ENCODE results near the gene NDOR1.

Gene NDOR1

GRCh38 chr9:137227853-137228505, 22.5 kb downstream of the NDOR1 start:
- Histone ChIP-seq H3K4me2 (ENCODE audit: low read length) (no peak overlapping the region), H3K79me2 (no peaks in the 10 kb centered on the region), H3K27me3 (ENCODE audit: control insufficient read depth, insufficient read depth, low read length) (no peaks in the 10 kb centered on the region), H3K4me3 (ENCODE audit: low read depth, low read length) (no peak overlapping the region), H3K9ac (no peak overlapping the region), H3K27ac (no peak overlapping the region), H3K36me3 (ENCODE audit: control insufficient read depth, insufficient read depth, low read length) (no peaks in the 10 kb centered on the region), H3K4me1 (peaks cover 5% of the 10 kb centered on the region), H2AFZ (no peak overlapping the region), H3K9me3 (ENCODE audit: control insufficient read depth, low read length) (no peaks in the 10 kb centered on the region)
- TF ChIP-seq CTCF (IDR thresholded peaks at IDR 0.05) = no peak

DNA sequence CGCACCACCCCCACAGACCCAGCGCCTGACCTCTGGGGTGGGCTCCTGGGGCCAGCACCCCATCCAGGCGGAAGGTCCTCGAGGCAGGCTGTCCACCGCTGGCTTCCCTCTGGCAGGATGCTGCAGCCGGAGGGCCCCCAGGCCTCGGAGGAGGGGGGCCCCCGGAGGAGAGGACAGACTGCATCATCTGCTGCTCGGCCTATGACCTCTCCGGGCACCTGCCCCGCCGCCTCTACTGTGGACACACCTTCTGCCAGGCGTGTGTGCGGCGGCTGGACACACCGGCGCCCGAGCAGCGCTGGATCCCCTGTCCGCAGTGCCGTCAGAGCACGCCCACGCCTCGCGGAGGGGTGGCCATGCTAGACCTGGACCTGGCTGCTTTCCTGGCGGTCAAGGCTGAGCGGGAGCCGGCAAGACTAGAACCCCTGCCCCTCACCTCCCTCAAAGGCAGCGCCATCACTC, 23.0 kb downstream of the NDOR1 start:
- Histone ChIP-seq H2AFZ (no peak overlapping the region), H3K27me3 (ENCODE audit: control insufficient read depth, insufficient read depth, low read length) (no peaks in the 10 kb centered on the region), H3K27ac (no peak overlapping the region), H3K4me3 (ENCODE audit: low read depth, low read length) (no peak overlapping the region), H3K36me3 (ENCODE audit: control insufficient read depth, insufficient read depth, low read length) (no peaks in the 10 kb centered on the region), H3K79me2 (no peaks in the 10 kb centered on the region), H3K9me3 (ENCODE audit: control insufficient read depth, low read length) (no peaks in the 10 kb centered on the region), H3K4me1 (peaks cover 5% of the 10 kb centered on the region), H3K4me2 (ENCODE audit: low read length) (no peak overlapping the region), H3K9ac (no peak overlapping the region)
- TF ChIP-seq CTCF (IDR thresholded peaks at IDR 0.05) = no peak

GRCh38 chr9:137228968-137229896, 23.7 kb downstream of the NDOR1 start:
- H3K27ac ChIP-seq = no peak overlapping the region
- no peak overlapping the region for H3K4me3 ChIP-seq (ENCODE audit: low read depth, low read length)
- peaks cover 5% of the 10 kb centered on the region for H3K4me1 ChIP-seq
- H3K36me3 ChIP-seq (ENCODE audit: control insufficient read depth, insufficient read depth, low read length) = no peaks in the 10 kb centered on the region
- H3K9me3 ChIP-seq (ENCODE audit: control insufficient read depth, low read length) = no peaks in the 10 kb centered on the region
- no peaks in the 10 kb centered on the region for H3K27me3 ChIP-seq (ENCODE audit: control insufficient read depth, insufficient read depth, low read length)
- no peak for TF ChIP-seq CTCF (IDR thresholded peaks at IDR 0.05)
- no peak overlapping the region for H3K9ac ChIP-seq
- no peaks in the 10 kb centered on the region for H3K79me2 ChIP-seq
- no peak overlapping the region for H2AFZ ChIP-seq
- H3K4me2 ChIP-seq (ENCODE audit: low read length) = no peak overlapping the region

DNA sequence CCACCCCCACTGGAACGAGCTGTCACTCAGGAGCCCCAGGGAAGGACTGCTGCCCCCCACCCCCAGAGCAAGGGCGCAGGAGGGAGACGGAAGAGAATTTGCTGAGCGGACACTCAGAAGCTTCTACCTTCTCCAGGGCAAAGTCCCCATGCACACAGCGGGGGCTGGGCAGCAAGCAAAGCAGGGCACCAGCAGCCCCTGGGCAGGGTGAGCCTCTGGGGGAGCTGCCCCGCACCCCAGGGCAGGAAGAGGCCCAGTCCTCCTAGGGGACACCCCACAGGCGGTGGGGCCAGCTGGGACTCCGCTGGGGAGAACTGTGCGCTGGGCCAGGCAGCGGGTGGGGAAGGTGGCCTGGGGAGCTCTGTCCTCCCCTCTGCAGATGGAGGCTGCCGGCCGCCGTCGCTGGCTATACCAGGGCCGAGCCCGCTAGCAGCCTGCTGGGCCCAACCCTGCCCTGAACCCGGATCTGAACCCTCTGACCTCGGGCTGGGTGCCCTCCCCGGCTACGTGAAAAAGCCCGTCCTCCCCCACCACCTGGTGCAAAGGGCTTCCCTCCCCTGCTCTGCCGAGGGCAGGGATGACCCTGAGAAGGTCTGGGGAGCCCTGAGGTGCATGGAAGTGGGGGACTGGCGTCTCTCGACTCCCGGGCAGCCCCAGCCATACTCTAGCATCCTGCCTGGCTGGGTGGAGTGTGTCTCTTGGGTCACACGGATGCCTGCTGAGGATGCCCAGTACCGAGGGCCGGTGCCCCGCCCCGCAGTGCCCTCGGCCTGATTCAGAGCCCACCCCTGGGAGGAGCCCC, 24.6 kb downstream of the NDOR1 start:
- Histone ChIP-seq H3K36me3 (ENCODE audit: control insufficient read depth, insufficient read depth, low read length) (no peaks in the 10 kb centered on the region), H3K27me3 (ENCODE audit: control insufficient read depth, insufficient read depth, low read length) (no peaks in the 10 kb centered on the region), H2AFZ (no peak overlapping the region), H3K79me2 (no peaks in the 10 kb centered on the region), H3K4me2 (ENCODE audit: low read length) (no peak overlapping the region), H3K27ac (no peak overlapping the region), H3K9me3 (ENCODE audit: control insufficient read depth, low read length) (no peaks in the 10 kb centered on the region), H3K9ac (no peak overlapping the region), H3K4me3 (ENCODE audit: low read depth, low read length) (no peak overlapping the region), H3K4me1 (peaks cover 5% of the 10 kb centered on the region)
- TF ChIP-seq CTCF (IDR thresholded peaks at IDR 0.05) = no peak
